Astrocyte (in vitro differentiated cells and primary cell): ENCODE results near the gene WWP2.

Source experiments
- EZH2 ChIP-seq: IDR thresholded peaks from 2 replicates; pipeline ENCODE4 v1.6.1; 2012; ENCODE audit warnings: mild to moderate bottlenecking, low read length, inconsistent platforms; ENCODE audit not compliant: insufficient read depth
- TF ChIP-seq, protein P1 (sequence below): IDR thresholded peaks from 2 replicates; pipeline ENCODE4 v1.5.1; 2011; ENCODE audit warnings: low read depth, mild to moderate bottlenecking, inconsistent platforms, low read length, moderate library complexity; ENCODE audit not compliant: insufficient read depth

DNA sequence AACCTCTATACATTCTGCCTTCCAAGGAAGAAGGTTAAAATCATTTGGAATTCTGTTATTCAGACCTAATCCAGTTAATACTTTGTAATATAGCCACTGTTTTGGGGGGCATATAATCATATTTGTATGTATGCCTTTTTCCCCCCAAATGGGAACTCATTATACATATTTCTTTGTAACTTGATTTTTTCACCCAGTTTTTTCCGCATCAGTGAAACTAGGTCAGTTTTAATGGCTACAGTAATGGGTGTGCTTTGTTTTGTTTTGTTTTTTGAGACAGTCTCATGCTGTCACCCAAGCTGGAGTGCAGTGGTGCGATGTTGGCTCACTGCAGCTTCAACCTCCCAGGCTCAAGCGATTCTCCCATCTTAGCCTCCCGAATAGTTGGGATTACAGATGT, 54.9 kb downstream of the WWP2 start:
- TF ChIP-seq, protein P1, sequence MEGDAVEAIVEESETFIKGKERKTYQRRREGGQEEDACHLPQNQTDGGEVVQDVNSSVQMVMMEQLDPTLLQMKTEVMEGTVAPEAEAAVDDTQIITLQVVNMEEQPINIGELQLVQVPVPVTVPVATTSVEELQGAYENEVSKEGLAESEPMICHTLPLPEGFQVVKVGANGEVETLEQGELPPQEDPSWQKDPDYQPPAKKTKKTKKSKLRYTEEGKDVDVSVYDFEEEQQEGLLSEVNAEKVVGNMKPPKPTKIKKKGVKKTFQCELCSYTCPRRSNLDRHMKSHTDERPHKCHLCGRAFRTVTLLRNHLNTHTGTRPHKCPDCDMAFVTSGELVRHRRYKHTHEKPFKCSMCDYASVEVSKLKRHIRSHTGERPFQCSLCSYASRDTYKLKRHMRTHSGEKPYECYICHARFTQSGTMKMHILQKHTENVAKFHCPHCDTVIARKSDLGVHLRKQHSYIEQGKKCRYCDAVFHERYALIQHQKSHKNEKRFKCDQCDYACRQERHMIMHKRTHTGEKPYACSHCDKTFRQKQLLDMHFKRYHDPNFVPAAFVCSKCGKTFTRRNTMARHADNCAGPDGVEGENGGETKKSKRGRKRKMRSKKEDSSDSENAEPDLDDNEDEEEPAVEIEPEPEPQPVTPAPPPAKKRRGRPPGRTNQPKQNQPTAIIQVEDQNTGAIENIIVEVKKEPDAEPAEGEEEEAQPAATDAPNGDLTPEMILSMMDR = no peak
- no peak for TF ChIP-seq EZH2
